Skin of body (tissue), 2 donors: ENCODE results near the gene TRAF5. TPM values are rescaled to one million over a fixed set of nuclear protein-coding genes. Genes with fewer than 3 reads are reported as not detected.
"Not testable (repeated sequence)": the region's sequence is repeated elsewhere in the genome, so short reads cannot be mapped to it uniquely, and the experiment has no call there.

Experiments used
- DNase-seq: peaks from one replicate; lab custom pipeline; 2025; lab: John Stamatoyannopoulos, UW
- total RNA-seq: library from RNA; depleted of rRNA; stranded (reverse); fragments of >200 nt; gene quantifications from one replicate; pipeline ENCODE4 v1.2.3, GENCODE V29; 2014

The TRAF5 gene
- total RNA-seq, 1 donor from 2014 or later, result 15.2 TPM

DNA sequence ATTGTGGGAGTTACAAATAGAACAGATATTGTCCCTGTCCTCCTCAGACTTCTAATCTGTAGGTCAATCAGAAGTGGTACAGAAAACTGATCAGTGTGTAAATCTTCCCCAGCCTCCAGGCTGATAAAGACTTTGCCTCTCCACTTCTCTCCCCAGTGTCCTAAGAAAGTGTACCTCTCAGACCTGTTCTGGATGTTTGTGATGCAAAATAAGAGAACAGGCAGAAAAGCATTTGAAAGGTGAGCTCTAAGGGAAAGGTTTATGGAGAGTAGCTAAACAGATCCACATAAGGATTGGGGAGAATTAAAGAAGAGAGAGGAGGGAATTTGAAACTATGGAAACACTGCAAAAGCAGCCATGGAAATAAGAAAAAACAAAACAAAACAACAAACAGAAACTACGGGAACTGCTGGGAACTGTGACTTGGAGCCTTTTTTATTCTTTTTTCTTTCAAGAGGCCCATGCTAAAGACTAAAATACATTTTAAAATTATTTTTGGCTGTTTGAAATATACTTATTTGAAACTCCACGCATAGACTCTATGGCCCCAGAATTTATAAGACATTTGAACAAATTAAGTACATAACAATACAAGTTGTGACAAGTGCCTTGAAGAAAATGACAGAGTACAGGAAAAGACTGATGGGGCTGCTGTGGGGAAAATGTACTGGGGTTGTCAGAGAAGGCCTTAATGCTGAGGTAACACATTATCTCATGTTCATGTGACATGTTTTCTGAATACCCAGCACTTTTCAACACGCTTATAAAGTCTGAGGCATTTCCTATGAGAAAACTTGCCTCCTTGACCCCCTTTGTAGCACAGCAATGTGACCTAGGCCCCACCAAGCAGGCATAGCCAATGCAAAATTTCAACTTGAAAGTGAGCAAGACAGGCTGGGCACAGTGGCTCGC is 51.2 kb downstream of the TRAF5 start:
- DNase-seq, result peak; percentile 7

DNA sequence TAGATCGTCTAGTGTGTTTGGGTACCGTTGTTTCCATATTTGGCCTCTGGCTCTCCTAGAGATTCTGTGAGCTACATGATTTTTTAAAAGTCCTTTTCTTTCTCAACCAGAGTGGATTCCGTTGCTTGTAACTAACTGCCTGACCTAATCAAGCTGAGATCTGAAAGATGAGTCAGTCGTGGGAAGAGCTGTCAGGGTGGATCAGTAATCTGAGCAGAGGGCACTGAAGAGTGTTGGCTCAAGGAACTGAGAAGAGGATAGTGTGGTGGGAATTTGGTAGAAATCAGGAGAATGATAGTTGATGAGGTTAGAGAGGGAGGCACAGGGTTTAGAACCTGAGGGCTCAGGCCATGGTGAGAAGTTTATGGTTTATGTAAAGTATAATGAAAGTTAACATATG is 52.2 kb downstream of the TRAF5 start:
- no peak for DNase-seq

DNA sequence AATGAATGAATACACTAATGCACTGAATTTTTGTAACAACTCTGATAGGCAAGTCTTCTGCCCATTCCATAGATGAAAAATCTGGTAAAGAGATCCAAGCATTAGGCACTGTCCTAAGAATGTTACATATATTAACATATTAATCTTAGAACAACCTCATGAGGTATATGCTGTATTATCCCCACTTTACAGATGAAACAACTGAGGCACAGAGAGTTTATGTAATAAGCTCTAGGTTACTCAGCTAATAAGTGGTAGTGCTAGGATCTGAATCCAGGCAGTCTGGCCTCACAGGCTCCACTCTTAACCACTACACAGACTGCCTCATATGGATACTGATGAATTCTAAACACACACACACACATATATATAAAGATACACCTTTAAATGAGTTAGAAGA is 52.8 kb downstream of the TRAF5 start:
- DNase-seq, result no peak

DNA sequence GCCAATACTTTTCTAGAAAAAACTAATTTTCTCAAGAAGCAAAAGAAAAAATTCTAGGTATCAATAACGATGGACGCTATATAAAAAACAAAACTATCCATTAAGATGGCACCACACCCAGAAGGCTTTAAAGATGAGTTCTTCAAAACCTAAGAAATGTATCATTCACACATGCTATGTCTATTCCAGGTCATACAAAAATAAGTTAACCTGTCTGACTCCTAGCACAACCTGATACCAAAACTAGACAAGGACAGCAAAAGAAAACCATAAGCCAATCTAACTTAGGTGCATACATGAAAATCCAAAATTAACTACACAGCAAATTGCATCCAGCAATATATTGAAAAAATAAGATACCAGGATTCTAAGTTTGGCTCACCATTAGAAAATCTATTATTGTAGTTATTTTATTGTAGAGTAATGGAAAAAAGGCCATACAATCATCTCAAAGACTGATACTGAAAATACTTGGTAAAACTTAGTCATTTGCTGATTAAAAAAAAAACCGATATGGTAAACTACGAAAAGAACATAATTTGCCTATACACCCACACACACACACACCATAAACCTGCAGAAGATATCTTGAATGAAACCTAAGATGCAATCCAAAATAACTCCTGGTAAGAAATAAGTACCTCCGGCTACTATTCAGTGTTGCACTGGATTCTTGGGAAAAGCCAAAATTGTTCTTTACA is 55.0 kb downstream of the TRAF5 start:
- DNase-seq, result no peak

- no peak for DNase-seq
These were observed 55.6 kb downstream of the TRAF5 start for GRCh38 chr1:211382182-211382713.

GRCh38 chr1:211382714-211383480 is 56.3 kb downstream of the TRAF5 start:
- DNase-seq, result peak; percentile 92

DNA sequence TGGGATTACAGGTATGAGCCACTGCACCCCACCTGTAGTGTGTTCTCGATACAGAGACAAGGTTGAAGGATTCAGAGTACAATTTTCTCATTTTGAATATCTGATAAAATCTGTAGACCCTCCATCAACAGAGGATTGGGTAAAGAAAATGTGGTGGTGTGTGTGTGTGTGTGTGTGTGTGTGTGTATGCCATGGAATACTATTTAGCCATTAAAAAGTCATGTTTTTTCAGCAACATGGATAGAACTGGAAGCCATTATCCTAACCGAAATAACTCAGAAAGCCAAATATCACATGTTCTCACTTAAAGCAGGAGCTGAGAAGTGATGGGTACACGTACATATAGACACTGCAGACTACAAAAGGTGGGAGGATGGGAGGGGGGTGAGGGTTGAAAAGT is 57.9 kb downstream of the TRAF5 start:
- DNase-seq, result no peak

DNA sequence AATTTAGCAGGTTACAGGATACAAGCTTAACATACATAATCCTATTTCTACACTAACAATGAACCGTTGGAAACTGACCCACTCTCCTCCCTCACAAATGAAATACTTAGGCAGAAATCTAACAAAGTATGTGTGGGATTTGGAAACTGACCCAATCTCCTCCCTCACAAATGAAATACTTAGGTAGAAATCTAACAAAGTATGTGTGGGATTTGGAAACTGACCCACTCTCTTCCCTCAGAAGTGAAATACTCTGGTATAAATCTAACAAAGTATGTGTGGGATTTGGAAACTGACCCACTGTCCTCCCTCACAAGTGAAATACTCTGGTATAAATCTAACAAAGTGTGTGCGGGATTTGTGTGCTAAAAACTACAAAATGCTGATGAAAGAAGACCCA is 60.3 kb downstream of the TRAF5 start:
- DNase-seq, result no peak

DNA sequence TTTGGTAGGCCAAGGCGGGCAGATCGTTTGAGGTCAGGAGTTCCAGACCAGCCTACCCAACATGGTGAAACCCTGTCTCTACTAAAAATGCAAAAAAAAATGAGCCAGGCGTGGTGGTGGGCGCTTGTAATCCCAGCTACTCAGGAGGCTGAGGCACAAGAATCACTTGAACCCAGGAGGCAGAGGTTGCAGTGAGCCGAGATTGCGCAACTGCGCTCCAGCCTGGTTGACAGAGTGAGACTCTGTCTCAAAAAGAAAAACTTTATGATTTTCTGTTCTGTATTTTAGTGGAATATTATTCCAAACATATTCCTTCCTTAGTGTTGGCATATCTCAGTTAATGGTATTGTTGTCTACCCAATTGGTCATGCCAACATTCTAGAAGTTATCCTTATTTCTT is 64.2 kb downstream of the TRAF5 start:
- DNase-seq, result not testable (repeated sequence)

DNA sequence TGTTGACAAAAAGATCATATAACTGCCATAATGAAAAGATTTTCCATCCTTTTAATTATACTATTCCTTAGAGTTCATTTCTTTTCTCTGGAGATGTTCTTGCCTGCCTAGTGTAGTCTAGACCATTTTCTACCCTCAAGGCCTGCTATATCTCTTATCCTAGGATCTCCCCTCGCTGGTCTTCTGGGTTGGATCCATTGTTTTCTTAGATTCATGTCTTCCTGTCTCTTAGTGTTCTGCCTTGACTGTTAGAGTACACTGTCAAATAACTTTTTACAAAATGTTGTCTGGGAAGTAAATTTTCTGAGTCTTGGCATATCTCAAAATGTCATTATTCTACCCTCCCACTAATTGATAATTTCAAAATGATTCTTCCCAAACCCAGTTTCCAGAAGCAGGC is 66.6 kb downstream of the TRAF5 start:
- DNase-seq, result no peak

DNA sequence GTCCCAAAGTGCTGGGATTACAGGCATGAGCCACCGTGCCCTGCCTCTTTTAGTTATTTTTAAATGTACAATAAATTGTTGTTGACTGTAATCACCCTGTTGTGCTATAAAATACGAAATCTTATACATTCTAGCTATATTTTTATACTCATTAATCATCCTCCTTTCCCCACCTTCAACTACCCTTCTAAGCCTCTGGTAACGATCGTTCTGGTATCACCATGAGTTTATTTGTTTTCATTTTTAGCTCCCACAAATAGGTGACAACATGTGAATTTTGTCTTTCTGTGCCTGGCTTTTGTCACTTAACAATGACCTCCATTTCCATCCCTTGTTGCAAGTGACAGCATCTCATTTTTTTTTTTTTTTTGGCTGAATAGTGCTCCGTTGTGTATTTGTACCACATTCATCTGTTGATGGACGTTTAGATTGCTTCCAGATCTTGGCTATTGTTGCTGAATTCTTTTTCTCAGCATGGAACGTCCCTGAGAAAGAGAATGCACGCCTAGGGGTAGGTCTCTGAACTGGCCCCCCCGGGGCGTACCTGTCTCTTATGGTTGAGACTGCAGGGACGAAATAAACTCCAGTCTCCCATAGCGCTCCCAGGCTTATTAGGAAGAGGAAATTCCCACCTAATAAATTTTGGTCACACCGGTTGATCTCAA is 71.8 kb downstream of the TRAF5 start:
- not testable (repeated sequence) for DNase-seq

- DNase-seq, result not testable (repeated sequence)
These were observed 73.3 kb downstream of the TRAF5 start for GRCh38 chr1:211399851-211400393.

DNA sequence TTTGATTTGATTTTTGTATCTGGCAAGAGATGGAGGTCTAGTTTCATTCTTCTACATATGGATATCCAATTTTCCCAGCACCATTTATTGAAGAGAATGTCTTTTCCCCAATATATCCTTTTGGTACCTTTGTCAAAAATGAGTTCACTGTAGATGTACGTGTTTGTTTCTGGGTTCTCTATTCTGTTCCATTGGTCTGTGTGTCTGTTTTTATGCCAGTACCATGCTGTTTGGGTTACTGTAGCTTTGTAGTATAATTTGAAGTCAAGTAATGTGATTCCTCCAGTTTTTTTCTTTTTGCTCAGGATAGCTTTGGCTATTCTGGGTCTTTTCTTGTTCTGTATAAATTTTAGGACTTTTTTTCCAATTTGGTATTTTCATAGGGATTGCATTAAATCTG is 75.1 kb downstream of the TRAF5 start:
- DNase-seq, result not testable (repeated sequence)

- DNase-seq, result not testable (repeated sequence)
These were observed 79.5 kb downstream of the TRAF5 start for GRCh38 chr1:211406086-211406485.

DNA sequence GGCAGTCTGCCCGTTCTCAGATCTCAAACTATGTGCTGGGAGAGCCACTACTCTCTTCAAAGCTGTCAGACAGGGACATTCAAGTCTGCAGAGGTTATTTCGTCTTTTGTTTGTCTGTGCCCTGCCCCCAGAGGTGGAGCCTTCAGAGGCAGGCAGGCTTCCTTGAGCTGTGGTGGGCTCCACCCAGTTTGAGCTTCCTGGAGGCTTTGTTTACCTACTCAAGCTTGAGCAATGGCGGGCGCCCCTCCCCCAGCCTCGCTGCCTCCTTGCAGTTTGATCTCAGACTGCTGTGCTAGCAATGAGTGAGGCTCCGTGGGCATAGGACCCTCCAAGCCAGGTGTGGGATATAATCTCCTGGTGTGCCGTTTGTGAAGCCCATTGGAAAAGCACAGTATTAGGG is 81.1 kb downstream of the TRAF5 start:
- DNase-seq, result not testable (repeated sequence)

GRCh38 chr1:211411639-211412038 is 85.0 kb downstream of the TRAF5 start:
- no peak for DNase-seq

GRCh38 chr1:211415700-211416099 is 89.1 kb downstream of the TRAF5 start:
- no peak for DNase-seq

DNA sequence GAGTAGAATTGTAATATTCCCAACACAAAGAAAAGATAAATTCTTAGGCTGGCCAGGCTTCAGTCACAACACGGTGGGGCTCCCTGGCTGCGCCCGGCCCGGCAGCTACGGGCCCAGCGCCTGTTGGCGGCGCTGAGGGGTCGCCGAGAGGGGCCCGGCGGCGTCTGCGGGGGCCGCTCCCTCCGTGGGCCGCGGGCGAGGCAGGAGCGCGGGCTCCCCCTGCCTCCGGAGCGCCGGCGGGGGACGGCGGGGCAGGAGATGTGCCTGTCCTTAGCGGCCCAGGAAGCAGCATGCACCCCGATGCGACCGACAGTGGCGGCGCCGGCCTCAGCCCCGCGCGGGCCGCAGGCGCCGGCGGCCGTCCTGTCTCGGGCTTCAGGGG is 89.6 kb downstream of the TRAF5 start:
- DNase-seq, result not testable (repeated sequence)

DNA sequence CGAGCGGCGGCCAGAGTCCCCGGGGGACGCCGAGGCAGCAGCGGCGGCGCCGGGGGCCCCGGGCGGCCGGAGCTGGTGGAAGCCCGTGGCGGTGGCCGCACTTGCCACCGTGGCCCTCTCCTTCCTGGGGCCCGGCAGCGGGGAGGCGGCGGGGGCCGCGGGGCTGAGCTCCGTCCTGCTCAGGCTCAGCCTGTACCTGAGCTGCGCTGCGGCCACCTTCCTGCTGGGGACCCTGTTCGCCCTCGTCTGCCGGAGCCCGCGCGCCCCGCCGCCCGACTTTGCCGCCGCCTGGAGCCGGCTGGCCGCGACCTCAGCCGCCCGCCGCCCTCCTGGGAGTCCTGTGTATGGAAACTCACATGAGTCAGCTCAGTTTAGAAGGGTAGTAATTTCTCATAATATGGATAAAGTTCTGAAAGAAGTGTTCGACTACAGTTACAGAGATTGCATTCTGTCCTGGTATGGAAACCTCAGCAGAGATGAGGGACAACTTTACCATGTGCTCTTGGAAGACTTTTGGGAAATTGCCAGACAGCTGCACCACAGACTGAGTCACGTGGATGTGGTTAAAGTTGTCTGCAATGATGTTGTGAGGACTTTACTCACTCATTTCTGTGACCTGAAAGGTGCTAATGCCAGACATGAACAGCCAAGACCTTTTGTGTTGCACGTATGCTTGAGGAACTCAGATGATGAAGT is 90.1 kb downstream of the TRAF5 start:
- peak; percentile 1 for DNase-seq

DNA sequence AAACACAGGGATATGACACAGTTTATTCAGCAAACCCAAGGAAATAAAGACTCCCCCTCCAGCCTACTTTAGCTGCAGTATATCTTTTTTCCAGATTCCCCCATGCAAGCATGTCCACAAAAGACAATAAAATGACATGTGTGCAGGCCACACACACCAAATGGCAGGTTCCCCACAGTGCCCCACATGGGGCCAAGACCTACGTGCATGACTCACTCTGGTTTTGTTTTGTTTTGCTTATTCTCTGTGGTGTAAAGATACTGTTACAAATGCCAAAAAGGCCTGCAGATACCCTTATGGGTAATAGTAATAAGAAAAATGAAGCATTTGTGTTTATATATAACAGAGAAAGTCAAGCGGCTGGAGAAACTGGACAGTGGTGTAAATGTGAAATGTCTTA is 93.8 kb downstream of the TRAF5 start:
- DNase-seq, result no peak
